HT-29 (cell line): Measurements from ENCODE around the gene GNG2. TPM values are rescaled to one million over a fixed set of nuclear protein-coding genes. Genes with fewer than 3 reads are reported as not detected.
"Not testable (repeated sequence)": the region's sequence is repeated elsewhere in the genome, so short reads cannot be mapped to it uniquely, and the experiment has no call there.

Source experiments
- DNase-seq: peaks from one replicate; pipeline ENCODE4 v3.0.0-alpha.2; 2015; ENCODE audit warnings: low spot score
- total RNA-seq: library from RNA; depleted of rRNA; stranded (reverse); fragments of >200 nt; shearing (Covaris generic); gene quantifications from 2 replicates; pipeline ENCODE4 v1.2.3, GENCODE V29; 2014

The GNG2 gene
- total RNA-seq, 1 experiment from 2014 or later, result not detected

DNA sequence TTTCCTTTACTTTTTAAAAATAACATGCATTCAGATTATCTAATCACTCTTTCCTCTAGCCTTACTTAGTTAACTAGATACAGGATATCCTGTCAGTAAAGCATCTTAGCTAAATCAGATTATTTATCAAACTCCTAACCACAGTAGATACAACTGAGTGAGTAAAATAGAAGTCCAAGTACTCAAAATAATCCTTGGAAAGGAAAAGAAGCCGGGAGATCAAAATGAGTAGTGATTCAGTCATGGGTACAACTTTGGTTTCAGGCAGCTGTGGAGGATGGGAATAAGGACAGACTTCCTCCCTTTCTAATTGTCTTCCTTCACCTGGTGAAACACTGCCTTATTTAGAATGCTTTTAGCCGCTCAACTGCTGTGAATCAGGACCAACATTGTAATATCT, 29.4 kb downstream of the GNG2 start:
- DNase-seq, result no peak

DNA sequence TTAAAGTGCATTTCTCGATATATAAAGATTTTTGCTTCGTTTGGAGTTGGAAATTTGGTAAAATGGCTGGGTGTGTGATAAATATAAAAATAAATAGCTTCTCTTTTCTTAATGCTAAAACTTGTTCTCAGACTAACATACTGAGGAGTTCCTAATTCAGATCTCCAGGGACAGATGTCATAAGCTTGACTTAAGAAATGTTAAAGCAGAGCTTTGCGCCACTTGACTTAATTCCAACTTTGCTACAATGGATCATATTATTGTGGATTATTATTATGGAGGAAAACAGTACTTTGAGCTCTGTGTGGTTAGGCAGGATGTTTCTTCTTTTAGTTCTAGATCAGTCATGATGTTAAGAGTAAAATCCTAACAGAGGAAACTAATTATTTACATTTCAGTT, 33.8 kb downstream of the GNG2 start:
- no peak for DNase-seq

DNA sequence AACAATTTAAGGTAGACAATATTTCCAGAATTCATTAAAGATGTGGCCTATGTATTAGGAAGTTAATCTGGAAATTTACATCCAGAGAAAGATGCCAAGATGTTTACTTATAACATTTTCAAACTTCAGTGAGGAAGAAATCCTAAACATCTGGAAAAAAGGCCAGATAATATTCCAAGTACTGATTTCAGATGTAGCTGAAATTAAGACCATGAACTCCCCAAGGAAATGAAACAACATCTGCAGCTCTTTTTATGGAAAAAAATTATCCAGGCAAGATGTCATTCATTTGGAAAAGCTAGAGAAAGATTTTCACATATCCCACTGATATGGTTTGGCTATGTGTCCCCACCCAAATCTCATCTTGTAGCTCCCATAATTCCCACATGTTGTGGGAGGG, 35.0 kb downstream of the GNG2 start:
- DNase-seq, result no peak

GRCh38 chr14:51897791-51898355, 37.5 kb downstream of the GNG2 start:
- DNase-seq, result no peak

DNA sequence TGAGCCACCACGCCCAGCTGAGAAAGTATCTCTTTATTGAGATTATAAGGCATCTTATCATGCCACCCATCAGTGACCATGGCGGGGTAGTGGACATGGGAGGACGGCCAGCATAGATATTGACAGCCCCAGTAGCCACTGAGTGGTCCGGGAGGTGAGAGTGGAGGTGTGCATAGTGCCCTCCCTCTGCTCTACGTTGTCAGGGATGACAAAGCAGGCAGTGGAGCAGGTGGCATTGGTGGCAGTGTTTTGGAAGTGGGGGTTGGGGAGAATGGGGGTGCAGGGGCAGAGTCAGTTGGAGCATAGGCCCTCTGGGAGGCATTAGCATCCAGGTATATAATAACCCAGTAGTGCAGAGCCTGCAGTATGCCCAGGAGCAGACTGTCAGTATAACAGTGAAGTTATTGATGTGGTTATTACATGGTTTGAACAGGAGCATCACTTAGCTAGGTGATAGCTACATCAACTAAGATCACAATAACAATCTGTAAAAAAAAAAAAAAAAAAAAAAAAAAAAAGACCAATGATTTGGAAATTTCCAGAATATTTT, 41.1 kb downstream of the GNG2 start:
- DNase-seq, result no peak

DNA sequence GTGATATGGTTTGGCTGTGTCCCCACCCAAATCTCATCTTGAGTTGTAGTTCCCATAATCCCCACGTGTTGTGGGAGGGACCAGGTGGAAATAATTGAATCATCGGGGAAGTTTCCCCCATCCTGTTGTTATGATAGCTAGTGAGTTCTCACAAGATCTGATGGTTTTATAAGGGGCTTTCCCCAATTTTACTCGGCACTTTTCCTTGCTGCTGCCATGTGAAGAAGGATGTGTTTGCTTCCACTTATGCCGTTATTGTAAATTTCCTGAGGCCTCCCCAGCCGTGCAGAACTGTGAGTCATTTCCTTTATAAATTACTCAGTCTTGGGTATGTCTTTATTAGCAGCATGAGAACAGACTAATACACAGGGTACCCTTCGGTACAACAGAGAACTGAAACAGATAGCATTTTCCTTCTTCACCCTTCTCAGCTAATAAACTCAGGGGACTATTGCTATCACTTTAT, 45.3 kb downstream of the GNG2 start:
- not testable (repeated sequence) for DNase-seq

- no peak for DNase-seq
Observed at GRCh38 chr14:51908086-51908485, 47.7 kb downstream of the GNG2 start.

DNA sequence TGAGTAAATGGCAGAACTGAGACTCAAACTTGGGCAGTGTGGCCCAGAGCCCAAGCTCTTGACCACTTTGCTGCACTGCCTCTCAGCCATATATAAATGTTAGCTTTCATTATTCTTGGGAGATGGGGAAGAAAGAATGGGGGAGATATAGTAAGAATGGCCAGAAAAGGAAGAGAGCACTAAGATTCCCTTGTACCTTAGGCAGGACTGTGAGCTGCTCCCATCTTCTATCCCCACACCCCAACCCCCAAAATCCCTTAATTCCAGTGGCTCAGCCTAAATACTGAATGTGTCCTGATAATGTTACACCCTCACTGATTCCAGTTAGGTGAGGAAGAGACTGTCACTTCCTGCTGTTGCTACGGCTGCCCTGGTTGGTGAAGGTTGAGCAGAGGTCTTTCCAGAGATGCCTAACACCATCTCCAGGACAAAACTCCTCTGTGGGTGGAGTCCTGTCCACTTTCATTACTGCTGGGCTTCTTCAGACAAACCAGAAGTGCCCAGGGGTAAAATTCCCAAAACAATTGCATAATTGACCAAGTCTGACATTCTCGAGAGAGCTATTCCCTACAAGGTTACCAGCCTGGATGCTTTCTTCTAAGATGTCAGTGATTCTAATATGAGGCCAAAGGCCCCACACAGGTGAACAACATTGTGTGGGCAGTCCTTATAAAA, 51.8 kb downstream of the GNG2 start:
- DNase-seq, result no peak

GRCh38 chr14:51914310-51914709, 53.9 kb downstream of the GNG2 start:
- DNase-seq, result no peak

DNA sequence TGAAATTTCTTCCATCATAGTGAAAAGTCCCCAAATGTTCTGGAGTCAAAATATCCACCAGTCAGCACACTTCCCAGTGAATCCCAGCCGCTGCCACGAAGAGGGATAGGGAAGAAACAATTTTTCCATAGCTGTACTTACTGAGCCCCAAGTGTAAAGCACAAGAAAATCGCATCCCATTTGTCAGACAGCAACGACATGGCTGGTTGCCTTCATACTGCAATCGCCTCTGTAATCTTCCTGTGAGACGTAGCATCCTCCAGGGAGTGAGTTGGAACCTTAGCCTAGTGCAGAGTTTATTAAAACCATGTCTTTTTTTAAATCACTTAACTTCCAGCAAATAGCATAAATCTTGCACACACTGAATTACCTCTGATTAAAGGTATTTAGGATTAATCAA, 56.8 kb downstream of the GNG2 start:
- DNase-seq, result no peak

- no peak for DNase-seq
Observed at GRCh38 chr14:51921026-51921425, 60.6 kb downstream of the GNG2 start.

- DNase-seq, result no peak
Observed at GRCh38 chr14:51922624-51923023, 62.2 kb downstream of the GNG2 start.

GRCh38 chr14:51924600-51924999, 64.2 kb downstream of the GNG2 start:
- no peak for DNase-seq

- DNase-seq, result no peak
Observed at GRCh38 chr14:51925980-51926379, 65.6 kb downstream of the GNG2 start.

- no peak for DNase-seq
Observed at GRCh38 chr14:51926449-51926848, 66.0 kb downstream of the GNG2 start.

- no peak for DNase-seq
Observed at GRCh38 chr14:51928568-51928967, 68.2 kb downstream of the GNG2 start.

DNA sequence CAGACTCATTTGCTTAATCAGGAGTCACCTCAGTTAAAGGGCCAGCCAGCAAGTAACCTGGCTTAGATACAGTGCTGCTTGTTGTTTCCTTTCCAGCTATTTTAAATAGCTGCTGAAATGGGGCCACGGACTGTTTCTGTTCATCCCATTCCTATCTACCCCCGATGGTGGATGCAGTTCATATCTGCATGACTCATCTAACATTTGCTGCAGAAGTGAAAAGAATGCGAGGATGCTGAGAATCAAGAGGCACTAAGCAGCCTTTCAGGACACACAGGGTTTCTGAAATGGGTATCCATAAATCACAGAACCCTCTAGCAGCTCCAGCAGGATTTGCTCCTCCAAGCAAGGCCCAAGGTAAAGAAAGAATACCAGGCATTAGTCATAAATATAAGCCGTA, 68.8 kb downstream of the GNG2 start:
- DNase-seq, result no peak

DNA sequence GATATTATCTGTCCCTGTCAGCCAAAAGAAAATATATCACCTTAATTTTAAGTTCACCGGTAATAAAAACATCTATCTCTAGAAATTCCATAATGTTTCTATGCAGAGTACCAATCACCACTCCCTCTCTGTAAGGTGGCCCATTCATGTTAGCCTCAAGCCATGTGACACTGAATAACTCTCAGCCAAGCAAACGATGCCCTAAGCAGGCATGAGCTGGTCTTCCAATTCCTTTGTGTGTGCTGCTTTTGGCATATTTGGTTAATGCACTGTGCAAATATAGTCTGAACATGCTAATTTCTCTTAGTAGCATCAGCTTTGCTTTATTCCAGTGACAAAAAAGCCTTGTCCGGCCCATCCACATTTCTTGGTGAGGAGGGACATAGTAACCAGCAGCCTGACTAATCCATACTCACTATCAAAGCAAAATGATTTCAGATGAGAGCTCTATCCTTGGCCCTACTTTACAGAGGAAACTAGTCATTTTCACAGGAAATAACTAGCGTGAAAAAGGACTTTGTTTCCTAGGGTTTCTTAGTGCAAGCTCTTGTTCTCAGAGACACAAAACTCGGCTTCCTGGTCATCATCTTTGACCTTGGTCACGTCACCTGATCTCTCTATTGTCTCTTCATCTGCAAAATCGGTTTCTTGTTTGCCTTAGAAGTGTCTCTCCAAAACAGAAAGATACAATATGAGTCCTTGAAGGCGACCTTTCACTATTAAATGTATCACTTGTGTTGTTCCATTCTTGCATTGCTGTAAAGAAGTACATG, 69.7 kb downstream of the GNG2 start:
- DNase-seq, result no peak

GRCh38 chr14:51931308-51931707, 70.9 kb downstream of the GNG2 start:
- no peak for DNase-seq

GRCh38 chr14:51933191-51933590, 72.8 kb downstream of the GNG2 start:
- no peak for DNase-seq

DNA sequence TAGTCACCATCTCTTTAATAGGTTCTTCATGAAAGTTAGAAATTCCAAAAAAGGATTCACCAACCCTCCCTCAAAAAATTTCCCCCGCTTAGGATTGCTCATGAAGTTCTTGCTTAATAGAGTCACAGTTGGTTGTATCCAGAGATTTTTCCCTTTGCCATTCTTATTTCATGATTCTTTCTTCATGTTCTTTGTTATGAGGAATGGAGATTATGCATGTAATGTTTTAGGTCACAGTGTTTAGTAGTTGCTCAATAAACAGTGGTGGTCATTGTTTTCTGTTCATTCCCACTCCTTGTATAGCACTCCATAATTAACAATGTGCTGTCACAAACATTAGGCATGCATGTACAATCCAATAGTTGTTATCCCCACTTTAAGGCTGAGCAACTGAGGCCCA, 77.7 kb downstream of the GNG2 start:
- no peak for DNase-seq

GRCh38 chr14:51938821-51939220, 78.4 kb downstream of the GNG2 start:
- DNase-seq, result no peak

- no peak for DNase-seq
Observed at GRCh38 chr14:51939226-51939625, 78.8 kb downstream of the GNG2 start.
